IMR-90 (cell line): ENCODE measurements around the gene IQCK. TPM values are rescaled to one million over a fixed set of nuclear protein-coding genes. Genes with fewer than 3 reads are reported as not detected.

Experiments used
- ATAC-seq: fragments of 200-7000 bp; cut with Tn5 transposase; 2 replicates; pipeline ENCODE4 v1.9.1; 2020; ENCODE audit warnings: low read depth, mild to moderate bottlenecking, moderate library complexity
- BruUV-seq: library from RNA; stranded (reverse); fragments of 400-500 nt; replicated peaks from 2 replicates; lab custom pipeline; 2021; lab: Mats Ljungman, UMichigan
- CTCF ChIA-PET: fragments of 300-600 bp; formaldehyde crosslinking; extraction: SDS; loops from one replicate; lab custom pipeline; 2021; ENCODE audit warnings: antibody characterized with exemption; lab: Yijun Ruan, JAX
- POLR2A ChIA-PET: fragments of 300-600 bp; sonication (Branson Sonifier 250); formaldehyde crosslinking; loops from one replicate; lab custom pipeline; 2022; ENCODE audit warnings: antibody characterized with exemption; ENCODE audit not compliant: unreplicated experiment; lab: Charles Lee
- DNase-seq: peaks from one replicate; pipeline ENCODE4 v3.0.0; 2013
- H2AFZ ChIP-seq: replicated peaks from 2 replicates; pipeline ENCODE3; 2013; ENCODE audit warnings: low read length, mild to moderate bottlenecking; ENCODE audit not compliant: poor library complexity
- H2AK5ac ChIP-seq: 2 replicates; pipeline ENCODE4 v1.6.1; 2013; ENCODE audit warnings: low read depth, low read length, inconsistent platforms
- H2AK9ac ChIP-seq: replicated peaks from 2 replicates; pipeline ENCODE3; 2013; ENCODE audit warnings: mild to moderate bottlenecking, low read depth, low read length, moderate library complexity; ENCODE audit not compliant: poor library complexity
- H2BK120ac ChIP-seq: 2 replicates; pipeline ENCODE4 v1.6.1; 2013; ENCODE audit warnings: low read depth, low read length, inconsistent platforms
- H2BK15ac ChIP-seq: 3 replicates; pipeline ENCODE4 v1.6.1; 2013; ENCODE audit warnings: low read depth, low read length, inconsistent platforms
- H2BK20ac ChIP-seq: 2 replicates; pipeline ENCODE4 v1.6.1; 2013; ENCODE audit warnings: low read depth, mild to moderate bottlenecking, inconsistent platforms, low read length, moderate library complexity
- H2BK5ac ChIP-seq: 2 replicates; pipeline ENCODE4 v1.6.1; 2013; ENCODE audit warnings: mild to moderate bottlenecking, low read depth, low read length, inconsistent platforms; ENCODE audit not compliant: poor library complexity, severe bottlenecking
- H3K14ac ChIP-seq: replicated peaks from 2 replicates; pipeline ENCODE4 v1.6.1; 2013; ENCODE audit warnings: low read depth, low read length, inconsistent platforms
- H3K18ac ChIP-seq: 2 replicates; pipeline ENCODE4 v1.6.1; 2013; ENCODE audit warnings: low read depth, low read length, control low read depth
- H3K23ac ChIP-seq: 2 replicates; pipeline ENCODE4 v1.6.1; 2013; ENCODE audit warnings: low read depth, low read length, inconsistent platforms
- H3K27ac ChIP-seq: 2 replicates; pipeline ENCODE4 v1.5.1; 2013; ENCODE audit warnings: mild to moderate bottlenecking, control low read depth, low read length; ENCODE audit not compliant: insufficient read depth
- H3K27me3 ChIP-seq: 2 replicates; pipeline ENCODE4 v1.6.1; 2013; ENCODE audit warnings: low read length; ENCODE audit not compliant: control insufficient read depth, insufficient read depth
- H3K36me3 ChIP-seq: 2 replicates; pipeline ENCODE4 v1.6.1; 2013; ENCODE audit warnings: low read length, mixed read lengths; ENCODE audit not compliant: control insufficient read depth, insufficient read depth
- H3K4ac ChIP-seq: 2 replicates; pipeline ENCODE4 v1.6.1; 2013; ENCODE audit warnings: low read depth, low read length, inconsistent platforms
- H3K4me1 ChIP-seq: 2 replicates; pipeline ENCODE4 v1.6.1; 2013; ENCODE audit warnings: low read length, mixed read lengths; ENCODE audit not compliant: control insufficient read depth, insufficient read depth
- H3K4me2 ChIP-seq: 2 replicates; pipeline ENCODE4 v1.6.1; 2013; ENCODE audit warnings: low read depth, mild to moderate bottlenecking, control low read depth, low read length, moderate library complexity
- H3K4me3 ChIP-seq: 2 replicates; pipeline ENCODE4 v1.5.1; 2013; ENCODE audit warnings: low read depth, mild to moderate bottlenecking, control low read depth, low read length, moderate library complexity; ENCODE audit not compliant: insufficient read depth
- H3K56ac ChIP-seq: 2 replicates; pipeline ENCODE4 v1.6.1; 2013; ENCODE audit warnings: low read length, inconsistent platforms; ENCODE audit not compliant: insufficient read depth; ENCODE audit errors: extremely low read depth
- H3K79me1 ChIP-seq, 2 experiments: 2 replicates each; pipeline ENCODE4 v1.6.1; 2013; ENCODE audit warnings: low read length in 2 of 2, inconsistent platforms in 1 of 2, low read depth in 1 of 2
- H3K9ac ChIP-seq: 2 replicates; pipeline ENCODE4 v1.6.1; 2013; ENCODE audit warnings: low read depth, low read length, control low read depth
- H3K9me1 ChIP-seq: 2 replicates; pipeline ENCODE4 v1.6.1; 2013; ENCODE audit warnings: low read length, inconsistent platforms; ENCODE audit not compliant: insufficient read depth
- H3K9me3 ChIP-seq: 2 replicates; pipeline ENCODE4 v1.6.1; 2013; ENCODE audit warnings: low read length; ENCODE audit not compliant: control insufficient read depth, insufficient read depth
- H4K20me1 ChIP-seq: 2 replicates; pipeline ENCODE4 v1.6.1; 2013; ENCODE audit warnings: low read length, inconsistent platforms; ENCODE audit not compliant: insufficient read depth
- H4K5ac ChIP-seq: 2 replicates; pipeline ENCODE4 v1.6.1; 2013; ENCODE audit warnings: mild to moderate bottlenecking, low read depth, low read length, control low read depth
- H4K8ac ChIP-seq, 2 experiments: 2 replicates each; pipeline ENCODE4 v1.6.1; 2013; ENCODE audit warnings: low read depth in 2 of 2, low read length in 2 of 2, control low read depth in 1 of 2, inconsistent platforms in 1 of 2
- H4K91ac ChIP-seq: 2 replicates; pipeline ENCODE4 v1.6.1; 2013; ENCODE audit warnings: low read depth, low read length, inconsistent platforms; ENCODE audit not compliant: insufficient read depth
- CHD1 ChIP-seq: IDR thresholded peaks from 2 replicates; pipeline ENCODE4 v1.6.1; 2012; ENCODE audit warnings: low read depth, low read length, improper control_type of control experiment
- FOS ChIP-seq: fragments of 150-350 bp; IDR thresholded peaks from 2 replicates; pipeline ENCODE4 v1.6.1; 2016; ENCODE audit warnings: low read depth, low read length
- MAFK ChIP-seq: IDR thresholded peaks from 2 replicates; pipeline ENCODE4 v1.6.1; 2012; ENCODE audit warnings: low read depth, low read length, improper control_type of control experiment
- MAZ ChIP-seq: IDR thresholded peaks from 2 replicates; pipeline ENCODE4 v1.6.1; 2012; ENCODE audit warnings: low read depth, mild to moderate bottlenecking, low read length, improper control_type of control experiment, moderate library complexity, borderline replicate concordance
- NFE2L2 ChIP-seq: fragments of 150-350 bp; IDR thresholded peaks from 2 replicates; pipeline ENCODE4 v1.6.1; 2016; ENCODE audit warnings: low read depth, mild to moderate bottlenecking, low read length
- SMC3 ChIP-seq: fragments of 150-350 bp; IDR thresholded peaks from 2 replicates; pipeline ENCODE4 v1.6.1; 2016; ENCODE audit warnings: low read depth, mild to moderate bottlenecking, antibody characterized with exemption, low read length, moderate library complexity
- WGBS, 2 experiments: methylation state at CpG; one replicate each; pipeline versions ENCODE4 v1.1.5 to v1.1.7; 2013; ENCODE audit warnings: missing lambda C conversion rate in 2 of 2; ENCODE audit not compliant: insufficient read length in 1 of 2; ENCODE audit errors: extremely low coverage in 2 of 2; 5-methylcytosine and 5-hydroxymethylcytosine counted together
- dilution Hi-C: fragments of 300-500 bp; cut with HindIII; formaldehyde crosslinking; loops from one replicate; pipeline ENCODE4 v1.14.3; 2018; ENCODE audit warnings: low sequenced_read_pairs; ENCODE audit not compliant: unreplicated experiment
- in situ Hi-C: fragments of 300-500 bp; cut with MboI; formaldehyde crosslinking; loops from 3 replicates; pipeline ENCODE4 v1.14.3; 2019; ENCODE audit warnings: low sequenced_read_pairs, inconsistent platforms, mixed read lengths
- intact Hi-C: fragments of 100-400 bp; cut with micrococcal nuclease; formaldehyde crosslinking; loops from 2 replicates; pipeline ENCODE4 v1.10.0; 2022
- polyA plus RNA-seq, 3 experiments: library from polyadenylated mRNA; depleted of rRNA; stranded (reverse); fragments of >200 nt; gene quantifications; 2 replicates each; pipeline ENCODE4 v1.2.3, GENCODE V29; 2012; ENCODE audit warnings: low replicate concordance in 1 of 3
- total RNA-seq: library from RNA; depleted of rRNA; stranded (reverse); fragments of >200 nt; gene quantifications from 2 replicates; pipeline ENCODE4 v1.2.3, GENCODE V29; 2012
- TF ChIP-seq, protein P1 (sequence below): fragments of 150-350 bp; IDR thresholded peaks from 2 replicates; pipeline ENCODE4 v1.6.1; 2016; ENCODE audit warnings: low read depth, mild to moderate bottlenecking, low read length, moderate library complexity, borderline replicate concordance
- TF ChIP-seq, protein P2 (sequence below): conservative IDR thresholded peaks from 2 replicates; pipeline ENCODE4 v1.5.1; 2012; ENCODE audit warnings: mild to moderate bottlenecking, low read depth, low read length, improper control_type of control experiment

Gene IQCK
- total and polyA plus RNA-seq, 2 of the 4 experiments (the other 2 are of a cell fraction) = 4.1 to 5.4 TPM

DNA sequence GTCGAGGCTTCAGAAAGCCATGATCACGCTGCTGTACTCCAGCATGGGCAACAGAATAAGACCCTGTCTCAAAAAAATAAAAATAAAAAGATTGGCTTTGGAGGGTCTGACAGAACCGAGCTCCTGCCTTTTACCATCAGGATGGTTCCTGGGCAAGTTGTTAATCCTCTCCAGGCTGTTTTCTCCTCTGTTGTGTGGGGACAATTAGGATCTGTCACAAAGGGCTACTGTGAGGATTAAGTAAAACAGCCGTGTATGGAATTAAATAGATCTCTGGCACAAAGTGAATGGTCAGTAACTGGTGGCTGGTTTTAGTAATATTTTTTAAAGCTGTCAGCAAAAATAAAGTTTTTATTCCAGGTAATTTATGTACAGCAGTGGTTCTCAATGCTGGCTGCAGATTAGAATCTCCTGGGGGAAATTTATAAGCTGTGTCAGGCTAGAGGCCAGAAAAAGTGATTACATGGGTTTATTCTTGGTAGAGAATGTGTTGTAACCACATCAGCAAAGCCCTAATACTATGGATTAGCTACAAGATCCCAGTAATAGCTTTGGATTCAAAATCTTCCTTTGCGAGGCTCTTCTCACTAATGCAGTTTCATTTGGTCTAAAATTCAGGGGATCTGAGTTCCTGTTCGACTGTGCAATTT is 119.4 kb downstream of the IQCK start:
- Histone ChIP-seq H3K56ac (no peak overlapping the region), H3K27ac (no peak overlapping the region), H3K14ac (no peak overlapping the region), H3K23ac (no peak overlapping the region), H3K4ac (no peak overlapping the region), H3K4me2 (no peak overlapping the region), H2BK120ac (no peak overlapping the region), H2BK20ac (no peak overlapping the region), H4K20me1 (no peaks in the 10 kb centered on the region), H4K91ac (no peak overlapping the region), H3K18ac (no peak overlapping the region), H2AK9ac (no peak overlapping the region), H4K5ac (no peak overlapping the region), H3K27me3 (no peaks in the 10 kb centered on the region; the same call in 1 of the 2 replicates), H2AK5ac (no peak overlapping the region), H3K9me3 (no peaks in the 10 kb centered on the region), H2BK15ac (no peak overlapping the region), H3K4me1 (peaks cover 2% of the 10 kb centered on the region; the same call in 1 of the 2 replicates), H2BK5ac (no peak overlapping the region), H3K36me3 (no peaks in the 10 kb centered on the region), H3K9me1 (peaks cover 5% of the 10 kb centered on the region; the same call in 1 of the 2 replicates), H4K8ac (no peak overlapping the region), H3K4me3 (no peak overlapping the region), H3K79me1 (no peaks in the 10 kb centered on the region), H3K9ac (no peak overlapping the region), H2AFZ (no peak overlapping the region)
- DNase-seq = no peak
- no peak for ATAC-seq
- WGBS, 2 experiments = no CpG with 5 or more reads among the region's 6 CpGs
- dilution Hi-C loops (no loop called here), intact Hi-C loops (loop anchor here (5.0 kb wide), 1 partner anchor 90 kb away; no protein-coding TSS in a partner anchor), in situ Hi-C loops (no loop called here)
- TF ChIP-seq NFE2L2 = no peak
- TF ChIP-seq MAFK = peak; percentile 16; the same call in 1 of the 2 replicates
- TF ChIP-seq, protein P1, sequence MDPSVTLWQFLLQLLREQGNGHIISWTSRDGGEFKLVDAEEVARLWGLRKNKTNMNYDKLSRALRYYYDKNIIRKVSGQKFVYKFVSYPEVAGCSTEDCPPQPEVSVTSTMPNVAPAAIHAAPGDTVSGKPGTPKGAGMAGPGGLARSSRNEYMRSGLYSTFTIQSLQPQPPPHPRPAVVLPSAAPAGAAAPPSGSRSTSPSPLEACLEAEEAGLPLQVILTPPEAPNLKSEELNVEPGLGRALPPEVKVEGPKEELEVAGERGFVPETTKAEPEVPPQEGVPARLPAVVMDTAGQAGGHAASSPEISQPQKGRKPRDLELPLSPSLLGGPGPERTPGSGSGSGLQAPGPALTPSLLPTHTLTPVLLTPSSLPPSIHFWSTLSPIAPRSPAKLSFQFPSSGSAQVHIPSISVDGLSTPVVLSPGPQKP = no peak
- no peak for TF ChIP-seq SMC3
- no peak for TF ChIP-seq CHD1
- no peak for TF ChIP-seq MAZ
- no peak for TF ChIP-seq FOS
- TF ChIP-seq, protein P2, sequence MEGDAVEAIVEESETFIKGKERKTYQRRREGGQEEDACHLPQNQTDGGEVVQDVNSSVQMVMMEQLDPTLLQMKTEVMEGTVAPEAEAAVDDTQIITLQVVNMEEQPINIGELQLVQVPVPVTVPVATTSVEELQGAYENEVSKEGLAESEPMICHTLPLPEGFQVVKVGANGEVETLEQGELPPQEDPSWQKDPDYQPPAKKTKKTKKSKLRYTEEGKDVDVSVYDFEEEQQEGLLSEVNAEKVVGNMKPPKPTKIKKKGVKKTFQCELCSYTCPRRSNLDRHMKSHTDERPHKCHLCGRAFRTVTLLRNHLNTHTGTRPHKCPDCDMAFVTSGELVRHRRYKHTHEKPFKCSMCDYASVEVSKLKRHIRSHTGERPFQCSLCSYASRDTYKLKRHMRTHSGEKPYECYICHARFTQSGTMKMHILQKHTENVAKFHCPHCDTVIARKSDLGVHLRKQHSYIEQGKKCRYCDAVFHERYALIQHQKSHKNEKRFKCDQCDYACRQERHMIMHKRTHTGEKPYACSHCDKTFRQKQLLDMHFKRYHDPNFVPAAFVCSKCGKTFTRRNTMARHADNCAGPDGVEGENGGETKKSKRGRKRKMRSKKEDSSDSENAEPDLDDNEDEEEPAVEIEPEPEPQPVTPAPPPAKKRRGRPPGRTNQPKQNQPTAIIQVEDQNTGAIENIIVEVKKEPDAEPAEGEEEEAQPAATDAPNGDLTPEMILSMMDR = no peak
- ChIA-PET POLR2A (no interaction called here), CTCF (interaction anchor here (0.6 kb wide), 1 partner anchor 34 kb away, joined by 3 read pairs; no protein-coding TSS in a partner anchor)
- BruUV-seq = no TSS peak
